RWPE1 (cell line): Measurements from ENCODE around the gene LIPE.

Experiments
- CTCF ChIA-PET: fragments of 350-600 bp; sonication (Branson Sonifier 250); formaldehyde crosslinking; extraction: SDS; loops from one replicate; lab custom pipeline; 2021; lab: Yijun Ruan, JAX
- POLR2A ChIA-PET: fragments of 400-600 bp; formaldehyde crosslinking; extraction: SDS; loops from one replicate; lab custom pipeline; 2020; ENCODE audit warnings: antibody characterized with exemption; ENCODE audit not compliant: low non-redundant PET; lab: Yijun Ruan, JAX
- DNase-seq: peaks from one replicate; pipeline ENCODE4 v3.0.0; 2012; ENCODE audit warnings: low spot score
- H3K27ac ChIP-seq: fragments of 450-650 bp; 2 replicates; pipeline ENCODE4 v1.5.1; 2017
- TF ChIP-seq, protein P1 (sequence below): fragments of 450-650 bp; conservative IDR thresholded peaks from 2 replicates; pipeline ENCODE4 v1.5.1; 2017; ENCODE audit warnings: low read depth, mild to moderate bottlenecking

Gene LIPE

DNA sequence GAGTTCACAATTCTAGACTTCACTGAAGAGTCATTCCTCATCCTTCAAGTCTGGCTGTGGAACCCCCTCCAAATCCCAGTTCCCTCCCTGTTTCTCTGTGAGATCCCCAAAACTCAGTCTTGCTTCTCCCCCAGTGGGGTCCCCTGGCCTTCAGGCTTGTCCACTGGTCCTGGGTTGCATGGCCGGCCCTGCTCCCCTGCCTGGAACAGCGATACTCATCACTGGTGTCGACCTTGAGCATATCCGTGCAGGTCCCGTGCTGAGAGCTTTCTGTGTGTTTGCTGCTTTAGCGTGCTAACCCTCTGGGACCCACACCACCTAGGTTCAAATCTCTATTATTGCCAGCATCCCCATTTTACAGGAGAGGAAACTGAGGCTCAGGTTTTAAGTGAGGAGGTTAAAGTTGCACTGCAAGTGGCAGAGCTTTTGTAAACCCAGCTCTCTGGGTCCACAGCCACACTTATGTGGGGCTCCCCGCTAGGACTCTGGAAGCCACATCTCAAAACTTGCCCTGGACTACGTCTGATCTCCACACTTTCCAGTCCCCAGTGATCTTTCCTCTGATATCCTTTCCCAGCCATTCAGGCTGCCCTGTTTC is 15.5 kb downstream of the LIPE start:
- no peak for DNase-seq
- peak overlapping the region; percentile 25 for H3K27ac ChIP-seq
- CTCF ChIA-PET = interaction anchor here (0.6 to 1.6 kb wide), 2 partner anchors 22 to 25 kb away, joined by 3 to 4 read pairs; no protein-coding TSS in a partner anchor
- POLR2A ChIA-PET = no interaction called here
- TF ChIP-seq, protein P1, sequence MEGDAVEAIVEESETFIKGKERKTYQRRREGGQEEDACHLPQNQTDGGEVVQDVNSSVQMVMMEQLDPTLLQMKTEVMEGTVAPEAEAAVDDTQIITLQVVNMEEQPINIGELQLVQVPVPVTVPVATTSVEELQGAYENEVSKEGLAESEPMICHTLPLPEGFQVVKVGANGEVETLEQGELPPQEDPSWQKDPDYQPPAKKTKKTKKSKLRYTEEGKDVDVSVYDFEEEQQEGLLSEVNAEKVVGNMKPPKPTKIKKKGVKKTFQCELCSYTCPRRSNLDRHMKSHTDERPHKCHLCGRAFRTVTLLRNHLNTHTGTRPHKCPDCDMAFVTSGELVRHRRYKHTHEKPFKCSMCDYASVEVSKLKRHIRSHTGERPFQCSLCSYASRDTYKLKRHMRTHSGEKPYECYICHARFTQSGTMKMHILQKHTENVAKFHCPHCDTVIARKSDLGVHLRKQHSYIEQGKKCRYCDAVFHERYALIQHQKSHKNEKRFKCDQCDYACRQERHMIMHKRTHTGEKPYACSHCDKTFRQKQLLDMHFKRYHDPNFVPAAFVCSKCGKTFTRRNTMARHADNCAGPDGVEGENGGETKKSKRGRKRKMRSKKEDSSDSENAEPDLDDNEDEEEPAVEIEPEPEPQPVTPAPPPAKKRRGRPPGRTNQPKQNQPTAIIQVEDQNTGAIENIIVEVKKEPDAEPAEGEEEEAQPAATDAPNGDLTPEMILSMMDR = no peak

DNA sequence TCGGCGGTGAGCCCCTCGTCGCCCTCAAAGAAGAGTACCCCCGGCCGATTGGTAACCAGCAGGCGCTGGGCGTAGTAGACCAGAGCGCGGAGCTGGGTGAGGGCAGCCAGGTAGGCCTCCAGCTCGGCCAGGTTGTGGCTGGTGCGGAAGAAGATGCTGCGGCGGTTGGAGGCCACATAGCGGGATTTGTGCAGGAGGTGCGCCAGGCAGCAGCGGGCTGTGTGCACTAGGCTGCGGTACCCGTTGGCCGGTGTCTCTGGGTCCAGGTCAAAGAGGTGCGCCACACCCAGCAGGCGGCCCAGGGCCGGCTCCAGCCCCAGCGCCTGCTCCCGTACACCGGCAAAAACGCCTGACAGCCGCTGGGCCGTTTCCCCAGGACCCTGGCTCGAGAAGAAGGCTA is 16.8 kb downstream of the LIPE start:
- POLR2A ChIA-PET = no interaction called here
- no peak overlapping the region; the same call in 1 of the 2 replicates for H3K27ac ChIP-seq
- CTCF ChIA-PET = no interaction called here
- TF ChIP-seq, protein P1 = no peak
- DNase-seq = no peak

DNA sequence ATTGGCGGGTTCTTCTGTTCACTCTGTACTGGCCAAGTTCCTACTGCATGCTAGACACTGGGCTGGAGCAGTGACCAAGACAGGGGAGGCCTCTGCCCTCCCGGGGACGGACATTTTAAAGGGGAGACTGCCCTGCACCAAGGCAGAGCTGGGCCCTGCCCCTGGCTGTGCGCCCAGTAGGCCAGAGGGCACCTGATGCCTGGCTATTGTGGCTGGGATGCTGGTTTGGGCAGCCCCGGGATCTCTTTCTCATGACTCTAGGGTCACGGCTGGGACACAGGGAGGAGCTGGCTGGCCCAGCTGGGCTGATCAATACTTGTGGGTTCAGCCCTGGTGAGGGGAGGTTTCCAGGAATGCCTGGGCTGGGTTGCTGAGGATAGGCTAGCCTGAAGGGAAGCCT is 17.7 kb downstream of the LIPE start:
- DNase-seq = no peak
- TF ChIP-seq, protein P1 = no peak
- POLR2A ChIA-PET = interaction anchor here (0.7 kb wide), 1 partner anchor 10 kb away, joined by 7 read pairs; no protein-coding TSS in a partner anchor
- CTCF ChIA-PET = interaction anchor here (0.7 kb wide), 1 partner anchor 9 kb away, joined by 3 read pairs; no protein-coding TSS in a partner anchor
- peak overlapping the region; percentile 18; the same call in 1 of the 2 replicates for H3K27ac ChIP-seq

DNA sequence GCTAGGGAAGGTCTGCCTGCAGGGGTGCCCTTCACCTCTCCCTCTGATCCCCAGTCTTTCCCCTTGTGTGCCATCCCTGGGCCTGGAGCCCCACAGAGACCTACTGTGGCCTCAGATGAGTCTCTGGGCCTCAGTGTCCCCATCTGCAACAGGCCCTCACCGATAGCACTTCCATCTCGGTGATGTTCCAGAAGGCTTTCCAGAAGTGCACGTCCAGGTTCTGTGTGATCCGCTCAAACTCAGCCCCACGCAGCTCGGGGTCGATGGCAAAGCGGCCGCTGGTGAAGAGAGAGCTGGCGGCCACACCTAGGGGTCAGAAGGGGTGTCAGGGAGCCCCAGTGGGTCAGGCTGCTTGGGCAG is 19.4 kb downstream of the LIPE start:
- ChIA-PET CTCF (no interaction called here), POLR2A (interaction anchor here (0.6 kb wide), 1 partner anchor 12 kb away, joined by 3 read pairs; no protein-coding TSS in a partner anchor)
- no peak for DNase-seq
- H3K27ac ChIP-seq = no peak overlapping the region
- TF ChIP-seq, protein P1 = no peak

DNA sequence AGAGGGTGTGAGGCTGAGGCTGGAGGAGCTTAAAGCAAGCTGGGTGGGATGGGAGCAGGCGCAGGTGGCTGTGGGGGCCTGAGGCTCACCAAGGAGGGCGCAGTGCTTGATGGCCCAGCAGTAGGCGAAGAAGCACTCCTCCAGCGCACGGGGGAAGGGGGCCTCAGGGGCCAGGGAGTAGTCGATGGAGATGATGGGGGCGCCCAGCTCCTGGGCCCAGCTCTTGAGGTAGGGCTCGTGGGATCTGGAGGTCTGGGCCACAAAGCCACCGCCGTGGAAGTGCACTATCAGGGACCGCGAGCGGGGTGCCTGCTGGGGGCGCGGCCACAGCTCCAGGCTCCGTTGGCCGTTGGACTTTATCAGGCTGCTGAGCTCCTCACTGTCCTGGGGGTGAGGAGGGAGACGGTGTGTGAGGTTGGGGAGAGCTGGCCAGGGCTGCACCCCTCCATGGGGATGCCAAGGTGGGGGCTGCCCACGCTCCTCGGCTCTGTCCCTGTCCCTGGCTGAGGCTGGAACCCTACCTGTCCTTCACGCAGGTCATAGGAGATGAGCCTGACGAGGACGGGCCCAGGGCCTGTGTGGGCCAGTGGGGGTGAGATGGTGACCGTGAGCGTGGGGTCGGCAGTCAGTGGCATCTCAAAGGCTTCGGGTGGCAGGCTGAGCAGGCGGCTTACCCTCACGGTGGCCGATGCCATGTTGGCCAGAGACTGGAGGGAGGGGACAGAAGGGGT is 19.9 kb downstream of the LIPE start:
- ChIA-PET POLR2A (interaction anchor here (0.7 kb wide), 1 partner anchor 35 kb away, joined by 3 read pairs; no protein-coding TSS in a partner anchor), CTCF (interaction anchor here (0.5 kb wide), 1 partner anchor 321 kb away, joined by 7 read pairs; no protein-coding TSS in a partner anchor)
- no peak for DNase-seq
- no peak overlapping the region for H3K27ac ChIP-seq
- TF ChIP-seq, protein P1 = no peak

DNA sequence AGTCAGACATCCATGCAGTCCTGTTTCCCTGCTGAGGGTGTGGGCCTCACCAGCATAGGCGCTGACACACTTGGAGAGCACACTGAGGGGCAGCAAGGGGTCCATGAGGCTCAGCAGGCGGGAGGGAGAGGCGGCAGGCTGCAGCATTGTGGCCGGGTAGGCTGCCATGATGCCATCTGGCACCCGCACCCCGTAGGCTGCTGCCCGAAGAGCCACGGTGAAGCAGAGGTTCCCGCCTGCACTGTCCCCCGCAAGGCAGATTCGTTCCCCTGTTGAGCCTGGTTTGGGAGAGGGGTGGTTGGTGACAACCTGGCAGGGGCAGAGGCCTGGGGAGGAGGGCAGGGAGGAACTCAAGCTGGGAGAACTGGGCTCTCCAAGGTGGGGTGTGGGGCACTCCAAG is 21.1 kb downstream of the LIPE start:
- ChIA-PET CTCF (interaction anchor here (0.8 kb wide), 1 partner anchor 19 kb away, joined by 4 read pairs; no protein-coding TSS in a partner anchor), POLR2A (no interaction called here)
- DNase-seq = no peak
- no peak overlapping the region for H3K27ac ChIP-seq
- TF ChIP-seq, protein P1 = no peak
